Measurements from ENCODE around the gene HNRNPAB. TPM values are rescaled to one million over a fixed set of nuclear protein-coding genes. Genes with fewer than 3 reads are reported as not detected.

The HNRNPAB gene
- total RNA-seq, 4 donors from 2014 or later: 77.2 to 204 (median 88.6) TPM

DNA sequence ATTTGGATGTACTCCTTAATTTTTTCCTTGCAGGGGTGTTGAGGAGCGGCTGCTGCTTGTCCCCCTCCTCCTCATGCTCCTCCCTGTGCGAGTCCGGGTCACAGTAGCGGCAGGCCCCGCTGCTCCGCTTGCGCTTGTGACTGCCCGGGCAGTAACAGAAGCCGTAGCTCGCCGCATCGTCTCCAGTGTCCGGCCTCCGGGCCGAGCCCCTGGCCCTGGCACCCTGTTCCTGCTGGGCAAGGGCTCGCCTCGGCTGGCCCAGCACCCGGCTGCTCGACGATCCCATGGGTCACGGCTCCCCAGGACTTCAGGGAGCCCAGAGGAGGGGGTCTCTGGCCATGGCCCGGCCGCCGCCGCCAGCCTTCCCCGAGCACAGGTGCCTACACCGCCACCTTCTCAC, 17.3 kb upstream of the HNRNPAB start, which contains the start of gene GMCL2:
Gene GMCL2 (minus strand): TSS at position 358 of the 400 bp plus-strand sequence. CDS start 72 bp downstream, at position 286.
- TF ChIP-seq, protein P1, sequence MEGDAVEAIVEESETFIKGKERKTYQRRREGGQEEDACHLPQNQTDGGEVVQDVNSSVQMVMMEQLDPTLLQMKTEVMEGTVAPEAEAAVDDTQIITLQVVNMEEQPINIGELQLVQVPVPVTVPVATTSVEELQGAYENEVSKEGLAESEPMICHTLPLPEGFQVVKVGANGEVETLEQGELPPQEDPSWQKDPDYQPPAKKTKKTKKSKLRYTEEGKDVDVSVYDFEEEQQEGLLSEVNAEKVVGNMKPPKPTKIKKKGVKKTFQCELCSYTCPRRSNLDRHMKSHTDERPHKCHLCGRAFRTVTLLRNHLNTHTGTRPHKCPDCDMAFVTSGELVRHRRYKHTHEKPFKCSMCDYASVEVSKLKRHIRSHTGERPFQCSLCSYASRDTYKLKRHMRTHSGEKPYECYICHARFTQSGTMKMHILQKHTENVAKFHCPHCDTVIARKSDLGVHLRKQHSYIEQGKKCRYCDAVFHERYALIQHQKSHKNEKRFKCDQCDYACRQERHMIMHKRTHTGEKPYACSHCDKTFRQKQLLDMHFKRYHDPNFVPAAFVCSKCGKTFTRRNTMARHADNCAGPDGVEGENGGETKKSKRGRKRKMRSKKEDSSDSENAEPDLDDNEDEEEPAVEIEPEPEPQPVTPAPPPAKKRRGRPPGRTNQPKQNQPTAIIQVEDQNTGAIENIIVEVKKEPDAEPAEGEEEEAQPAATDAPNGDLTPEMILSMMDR (IDR thresholded peaks at IDR 0.05): no peak
- no peak for DNase-seq (ENCODE audit: low spot score)

DNA sequence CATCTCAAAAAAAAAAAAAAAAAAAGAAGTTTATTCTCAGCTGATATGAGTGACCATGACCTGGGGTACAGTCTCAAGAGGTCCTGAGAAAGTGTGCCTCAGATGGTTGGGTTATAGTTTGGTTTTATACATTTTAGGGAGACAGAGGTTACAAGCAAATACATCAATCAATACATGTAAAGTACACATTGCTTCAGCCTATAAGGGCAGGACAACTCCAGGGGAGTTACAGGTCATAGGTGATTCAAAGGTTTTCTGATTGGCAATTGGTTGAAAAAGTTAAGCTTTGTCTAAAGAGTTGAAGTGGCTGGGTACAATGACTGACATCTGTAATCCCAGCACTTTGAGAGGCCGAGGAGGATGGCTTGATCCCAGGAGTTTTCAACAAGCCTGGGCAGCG, 14.9 kb upstream of the HNRNPAB start:
- TF ChIP-seq, protein P1 (IDR thresholded peaks at IDR 0.05): no peak
- ATAC-seq (ENCODE audit: low FRiP score) (no peak), DNase-seq (ENCODE audit: low spot score) (no peak)

More for the DNA sequence above, 17.3 kb upstream of the HNRNPAB start, which contains the start of gene GMCL2:
- ATAC-seq (ENCODE audit: low FRiP score): no peak

DNA sequence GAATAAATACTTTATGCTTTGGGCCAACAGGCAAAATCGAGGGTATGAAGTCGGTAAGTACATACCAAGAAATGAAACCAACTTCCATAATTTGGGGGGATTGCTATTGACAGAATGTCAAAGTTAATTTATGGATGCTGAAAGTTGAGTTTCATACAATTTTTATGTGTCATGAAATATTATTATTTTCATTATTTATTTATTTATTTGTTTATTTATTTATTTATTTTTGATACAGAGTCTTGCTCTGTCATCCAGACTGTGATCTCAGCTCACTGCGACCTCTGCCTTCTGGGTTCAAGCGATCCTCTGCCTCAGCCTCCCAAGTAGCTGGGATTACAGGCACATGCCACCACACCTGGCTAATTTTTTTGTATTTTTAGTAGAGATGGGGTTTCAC, 12.7 kb upstream of the HNRNPAB start:
- no peak for ATAC-seq (ENCODE audit: low FRiP score)
- DNase-seq (ENCODE audit: low spot score): no peak
- TF ChIP-seq, protein P1 (IDR thresholded peaks at IDR 0.05): no peak

DNA sequence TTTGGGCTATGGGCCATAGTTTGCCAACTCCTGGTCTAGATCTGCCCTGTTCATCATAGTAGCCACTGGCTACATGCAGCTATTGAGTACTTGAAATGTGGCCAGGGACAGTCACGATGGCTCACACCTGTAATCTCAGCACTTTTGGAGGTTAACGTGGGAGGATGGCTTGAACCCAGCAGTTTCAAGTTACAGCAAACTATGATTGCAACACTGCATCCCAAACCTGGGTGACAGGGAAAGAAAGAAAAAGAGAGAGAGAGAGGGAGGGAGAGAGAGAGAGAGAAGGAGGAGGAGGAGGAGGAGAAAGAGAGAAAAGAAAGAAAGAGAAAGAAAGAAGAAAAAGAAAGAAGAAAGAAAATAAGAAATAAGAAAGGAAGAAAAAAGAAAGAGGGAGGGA, 12.1 kb upstream of the HNRNPAB start:
- TF ChIP-seq, protein P1 (IDR thresholded peaks at IDR 0.05): no peak
- DNase-seq (ENCODE audit: low spot score) (no peak), ATAC-seq (ENCODE audit: low FRiP score) (no peak)

DNA sequence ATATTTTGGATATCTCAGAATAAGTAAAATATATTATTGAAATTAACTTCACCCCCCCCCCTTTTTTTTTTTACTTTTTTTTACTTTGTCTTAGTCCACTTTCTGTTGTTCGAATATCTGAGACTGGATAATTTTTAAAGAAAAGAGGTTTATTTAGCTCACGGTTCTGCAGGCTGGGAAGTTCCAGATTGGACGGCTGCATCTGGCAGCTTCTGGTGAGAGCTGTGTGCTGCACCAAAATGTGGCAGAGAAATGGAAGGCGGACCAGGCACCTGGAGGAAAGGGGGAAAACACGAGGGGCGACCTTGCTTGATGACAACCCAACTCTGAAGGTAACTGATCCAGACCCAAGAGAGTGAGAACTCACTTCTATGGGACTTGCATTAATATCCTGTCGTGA, 11.5 kb upstream of the HNRNPAB start:
- TF ChIP-seq, protein P1 (IDR thresholded peaks at IDR 0.05): no peak
- no peak for DNase-seq (ENCODE audit: low spot score)

DNA sequence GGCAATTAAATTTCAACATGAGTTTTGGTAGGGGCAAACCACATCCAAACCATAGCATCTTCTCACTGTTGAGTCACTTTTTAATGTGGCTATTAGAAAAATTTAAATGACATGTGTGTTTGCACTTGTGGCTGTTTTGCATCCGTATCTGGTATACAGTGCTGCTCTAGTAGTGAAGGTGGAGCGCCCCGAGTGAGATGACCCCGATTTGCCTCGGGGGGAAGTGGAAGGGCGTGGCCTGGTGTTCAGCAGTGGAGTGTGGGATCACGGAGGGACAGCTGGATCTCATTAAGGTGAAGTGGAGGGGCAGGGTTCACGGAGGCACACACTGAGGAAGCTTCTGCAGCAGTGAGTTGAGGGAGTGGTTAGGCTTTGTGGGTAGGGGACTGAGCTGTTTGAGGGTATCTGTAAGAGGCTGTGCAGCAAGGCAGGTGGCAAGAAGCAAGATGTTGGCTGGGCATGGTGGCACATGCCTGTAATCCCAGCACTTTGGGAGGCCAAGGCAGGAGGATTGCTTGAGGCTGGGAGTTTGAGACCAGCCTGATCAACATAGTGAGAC, 11.0 kb upstream of the HNRNPAB start:
- DNase-seq (ENCODE audit: low spot score): no peak
- TF ChIP-seq, protein P1 (IDR thresholded peaks at IDR 0.05): no peak
- ATAC-seq (ENCODE audit: low FRiP score): no peak

More for the DNA sequence above, 11.5 kb upstream of the HNRNPAB start:
- ATAC-seq (ENCODE audit: low FRiP score): no peak

DNA sequence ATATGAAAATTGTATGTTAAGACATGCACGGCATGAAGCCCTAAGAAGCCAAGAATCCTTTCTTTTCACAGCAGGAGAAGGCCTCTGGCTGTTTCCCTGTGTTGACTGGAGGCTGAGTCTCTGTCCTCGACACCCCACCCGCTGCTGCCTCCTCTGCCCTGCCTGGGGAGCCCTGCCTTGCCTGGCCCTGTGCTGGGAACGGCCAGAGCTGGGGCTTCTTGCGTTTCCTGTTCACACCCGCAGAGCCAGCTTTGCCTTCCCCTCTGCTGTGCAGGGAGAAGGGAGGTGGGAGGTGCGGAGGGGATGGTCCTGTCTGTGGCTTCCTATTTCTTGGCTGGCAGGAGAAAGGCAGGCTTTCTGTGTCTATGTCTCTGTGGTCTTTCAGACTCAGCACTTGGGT, 10.3 kb upstream of the HNRNPAB start:
- TF ChIP-seq, protein P1 (IDR thresholded peaks at IDR 0.05): no peak
- DNase-seq (ENCODE audit: low spot score) (no peak), ATAC-seq (ENCODE audit: low FRiP score) (no peak)

Data from omental fat pad (tissue), 4 donors.